Measurements from ENCODE around the gene SRGAP1. TPM values are rescaled to one million over a fixed set of nuclear protein-coding genes. Genes with fewer than 3 reads are reported as not detected.

SRGAP1 gene
- polyA plus RNA-seq, 1 donor (not counting 4 experiments of a cell fraction or from before 2014, with no cell fraction given) = 4.5 TPM

- Histone ChIP-seq H3K9me3 (ENCODE audit: control insufficient read depth, low read depth, low read length) (no peaks in the 10 kb centered on the region), H3K79me2 (ENCODE audit: control insufficient read depth, insufficient read depth, low read length) (no peaks in the 10 kb centered on the region), H3K27me3 (ENCODE audit: control insufficient read depth, extremely low read depth, insufficient read depth, low read length) (no peaks in the 10 kb centered on the region), H3K4me3 (ENCODE audit: control insufficient read depth in 2 of 3, extremely low read depth in 1 of 3, insufficient read depth in 2 of 3, low read depth in 1 of 3, low read length in 3 of 3) (no peak overlapping the region), H3K9ac (ENCODE audit: control insufficient read depth, extremely low read depth, insufficient read depth, low read length) (no peak overlapping the region), H2AFZ (ENCODE audit: control insufficient read depth, low read length) (no peak overlapping the region), H3K36me3 (ENCODE audit: control insufficient read depth in 2 of 2, extremely low read depth in 1 of 2, insufficient read depth in 2 of 2, low read length in 2 of 2) (no peaks in the 10 kb centered on the region), H3K4me2 (ENCODE audit: control insufficient read depth, extremely low read depth, insufficient read depth, low read depth, low read length) (no peak overlapping the region), H3K27ac (ENCODE audit: control insufficient read depth, insufficient read depth, low read length) (no peak overlapping the region), H4K20me1 (ENCODE audit: control insufficient read depth, extremely low read depth, insufficient read depth, low read length) (no peaks in the 10 kb centered on the region), H3K9me1 (ENCODE audit: control insufficient read depth, extremely low read depth, insufficient read depth, low read length) (no peaks in the 10 kb centered on the region), H3K4me1 (ENCODE audit: control insufficient read depth, extremely low read depth, insufficient read depth, low read length) (peaks cover 43% of the 10 kb centered on the region)
- dilution Hi-C loops (cut with MboI; ENCODE audit: extremely low pct_ligation_motif_present, low sequenced_read_pairs) = no loop called here
- FAIRE-seq (no peak), DNase-seq (ENCODE audit: low read depth, low spot score) (no peak)
- no peak for TF ChIP-seq EZH2 (IDR thresholded peaks at IDR 0.05; ENCODE audit: low read length)
- no peak for TF ChIP-seq CTCF (optimal IDR thresholded peaks at IDR 0.05 in 1 of 3, IDR thresholded peaks at IDR 0.05 in 1 of 3, conservative IDR thresholded peaks at IDR 0.05 in 1 of 3; ENCODE audit: extremely low read depth in 1 of 3, insufficient read depth in 2 of 3, low read length in 3 of 3)
Observed at GRCh38 chr12:64173456-64173855, 329.0 kb downstream of the SRGAP1 start.

- Histone ChIP-seq H3K9me1 (ENCODE audit: control insufficient read depth, extremely low read depth, insufficient read depth, low read length) (no peaks in the 10 kb centered on the region), H3K4me3 (ENCODE audit: control insufficient read depth in 2 of 3, extremely low read depth in 1 of 3, insufficient read depth in 2 of 3, low read depth in 1 of 3, low read length in 3 of 3) (no peak overlapping the region), H3K4me1 (ENCODE audit: control insufficient read depth, extremely low read depth, insufficient read depth, low read length) (peaks cover 37% of the 10 kb centered on the region), H3K79me2 (ENCODE audit: control insufficient read depth, insufficient read depth, low read length) (no peaks in the 10 kb centered on the region), H3K36me3 (ENCODE audit: control insufficient read depth in 2 of 2, extremely low read depth in 1 of 2, insufficient read depth in 2 of 2, low read length in 2 of 2) (no peaks in the 10 kb centered on the region), H3K9ac (ENCODE audit: control insufficient read depth, extremely low read depth, insufficient read depth, low read length) (no peak overlapping the region), H3K4me2 (ENCODE audit: control insufficient read depth, extremely low read depth, insufficient read depth, low read depth, low read length) (no peak overlapping the region), H4K20me1 (ENCODE audit: control insufficient read depth, extremely low read depth, insufficient read depth, low read length) (no peaks in the 10 kb centered on the region), H3K9me3 (ENCODE audit: control insufficient read depth, low read depth, low read length) (no peaks in the 10 kb centered on the region), H3K27ac (ENCODE audit: control insufficient read depth, insufficient read depth, low read length) (no peak overlapping the region), H2AFZ (ENCODE audit: control insufficient read depth, low read length) (no peak overlapping the region), H3K27me3 (ENCODE audit: control insufficient read depth, extremely low read depth, insufficient read depth, low read length) (no peaks in the 10 kb centered on the region)
- TF ChIP-seq EZH2 (IDR thresholded peaks at IDR 0.05; ENCODE audit: low read length) = no peak
- no peak for TF ChIP-seq CTCF (optimal IDR thresholded peaks at IDR 0.05 in 1 of 3, IDR thresholded peaks at IDR 0.05 in 1 of 3, conservative IDR thresholded peaks at IDR 0.05 in 1 of 3; ENCODE audit: extremely low read depth in 1 of 3, insufficient read depth in 2 of 3, low read length in 3 of 3)
- dilution Hi-C loops (cut with MboI; ENCODE audit: extremely low pct_ligation_motif_present, low sequenced_read_pairs) = no loop called here
- FAIRE-seq = no peak
- DNase-seq (ENCODE audit: low read depth, low spot score) = no peak
Observed at GRCh38 chr12:64175254-64175945, 330.9 kb downstream of the SRGAP1 start.
